ENCODE measurements around the gene IQCB1. TPM values are rescaled to one million over a fixed set of nuclear protein-coding genes. Genes with fewer than 3 reads are reported as not detected.

Gene IQCB1
- total and polyA plus RNA-seq, 9 of the 15 experiments (the other 6 are each of a cell fraction or from before 2014, with no cell fraction given), result 21.1 to 38.1 (median 27.5) TPM

DNA sequence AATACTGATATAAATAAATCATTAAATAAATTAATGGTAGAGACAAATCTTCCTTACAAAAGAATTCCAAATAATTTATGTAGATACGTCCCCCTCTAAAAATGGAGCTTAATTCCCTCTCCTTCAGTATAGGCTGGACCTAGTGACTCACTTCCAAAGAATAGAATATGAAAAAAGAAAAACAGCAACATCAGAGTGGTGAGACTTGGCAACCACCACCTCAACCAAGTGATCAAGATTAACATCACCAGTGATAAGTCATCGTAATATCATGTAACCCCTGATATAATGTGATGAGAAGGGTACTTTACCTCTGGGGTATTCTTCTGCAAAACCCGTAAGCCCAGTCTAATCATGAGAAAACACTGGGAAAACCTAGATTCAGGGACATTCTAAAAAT lies 98.7 kb downstream of the IQCB1 start (continued):
- TF ChIP-seq, protein P1, sequence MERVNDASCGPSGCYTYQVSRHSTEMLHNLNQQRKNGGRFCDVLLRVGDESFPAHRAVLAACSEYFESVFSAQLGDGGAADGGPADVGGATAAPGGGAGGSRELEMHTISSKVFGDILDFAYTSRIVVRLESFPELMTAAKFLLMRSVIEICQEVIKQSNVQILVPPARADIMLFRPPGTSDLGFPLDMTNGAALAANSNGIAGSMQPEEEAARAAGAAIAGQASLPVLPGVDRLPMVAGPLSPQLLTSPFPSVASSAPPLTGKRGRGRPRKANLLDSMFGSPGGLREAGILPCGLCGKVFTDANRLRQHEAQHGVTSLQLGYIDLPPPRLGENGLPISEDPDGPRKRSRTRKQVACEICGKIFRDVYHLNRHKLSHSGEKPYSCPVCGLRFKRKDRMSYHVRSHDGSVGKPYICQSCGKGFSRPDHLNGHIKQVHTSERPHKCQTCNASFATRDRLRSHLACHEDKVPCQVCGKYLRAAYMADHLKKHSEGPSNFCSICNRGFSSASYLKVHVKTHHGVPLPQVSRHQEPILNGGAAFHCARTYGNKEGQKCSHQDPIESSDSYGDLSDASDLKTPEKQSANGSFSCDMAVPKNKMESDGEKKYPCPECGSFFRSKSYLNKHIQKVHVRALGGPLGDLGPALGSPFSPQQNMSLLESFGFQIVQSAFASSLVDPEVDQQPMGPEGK (CRISPR knock-in tag; IDR thresholded peaks at IDR 0.05; ENCODE audit: borderline replicate concordance), result no peak
- TF ChIP-seq ZNF263 (CRISPR knock-in tag; IDR thresholded peaks at IDR 0.05; ENCODE audit: borderline replicate concordance) (no peak), MTA2 (IDR thresholded peaks at IDR 0.05; ENCODE audit: low read depth) (no peak), NCOR1 (IDR thresholded peaks at IDR 0.05) (no peak), NFIC (IDR thresholded peaks at IDR 0.05) (no peak)
- TF ChIP-seq, protein P2, sequence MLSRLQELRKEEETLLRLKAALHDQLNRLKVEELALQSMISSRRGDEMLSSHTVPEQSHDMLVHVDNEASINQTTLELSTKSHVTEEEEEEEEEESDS (CRISPR knock-in tag; IDR thresholded peaks at IDR 0.05), result no peak
- TF ChIP-seq, protein P3, sequence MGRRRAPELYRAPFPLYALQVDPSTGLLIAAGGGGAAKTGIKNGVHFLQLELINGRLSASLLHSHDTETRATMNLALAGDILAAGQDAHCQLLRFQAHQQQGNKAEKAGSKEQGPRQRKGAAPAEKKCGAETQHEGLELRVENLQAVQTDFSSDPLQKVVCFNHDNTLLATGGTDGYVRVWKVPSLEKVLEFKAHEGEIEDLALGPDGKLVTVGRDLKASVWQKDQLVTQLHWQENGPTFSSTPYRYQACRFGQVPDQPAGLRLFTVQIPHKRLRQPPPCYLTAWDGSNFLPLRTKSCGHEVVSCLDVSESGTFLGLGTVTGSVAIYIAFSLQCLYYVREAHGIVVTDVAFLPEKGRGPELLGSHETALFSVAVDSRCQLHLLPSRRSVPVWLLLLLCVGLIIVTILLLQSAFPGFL (CRISPR knock-in tag; IDR thresholded peaks at IDR 0.05), result no peak
- TF ChIP-seq, protein P4, sequence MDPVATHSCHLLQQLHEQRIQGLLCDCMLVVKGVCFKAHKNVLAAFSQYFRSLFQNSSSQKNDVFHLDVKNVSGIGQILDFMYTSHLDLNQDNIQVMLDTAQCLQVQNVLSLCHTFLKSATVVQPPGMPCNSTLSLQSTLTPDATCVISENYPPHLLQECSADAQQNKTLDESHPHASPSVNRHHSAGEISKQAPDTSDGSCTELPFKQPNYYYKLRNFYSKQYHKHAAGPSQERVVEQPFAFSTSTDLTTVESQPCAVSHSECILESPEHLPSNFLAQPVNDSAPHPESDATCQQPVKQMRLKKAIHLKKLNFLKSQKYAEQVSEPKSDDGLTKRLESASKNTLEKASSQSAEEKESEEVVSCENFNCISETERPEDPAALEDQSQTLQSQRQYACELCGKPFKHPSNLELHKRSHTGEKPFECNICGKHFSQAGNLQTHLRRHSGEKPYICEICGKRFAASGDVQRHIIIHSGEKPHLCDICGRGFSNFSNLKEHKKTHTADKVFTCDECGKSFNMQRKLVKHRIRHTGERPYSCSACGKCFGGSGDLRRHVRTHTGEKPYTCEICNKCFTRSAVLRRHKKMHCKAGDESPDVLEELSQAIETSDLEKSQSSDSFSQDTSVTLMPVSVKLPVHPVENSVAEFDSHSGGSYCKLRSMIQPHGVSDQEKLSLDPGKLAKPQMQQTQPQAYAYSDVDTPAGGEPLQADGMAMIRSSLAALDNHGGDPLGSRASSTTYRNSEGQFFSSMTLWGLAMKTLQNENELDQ (CRISPR knock-in tag; IDR thresholded peaks at IDR 0.05; ENCODE audit: borderline replicate concordance), result no peak

Data from K562 (cell line).